Measurements from ENCODE around the gene NAGLU.

The NAGLU gene

DNA sequence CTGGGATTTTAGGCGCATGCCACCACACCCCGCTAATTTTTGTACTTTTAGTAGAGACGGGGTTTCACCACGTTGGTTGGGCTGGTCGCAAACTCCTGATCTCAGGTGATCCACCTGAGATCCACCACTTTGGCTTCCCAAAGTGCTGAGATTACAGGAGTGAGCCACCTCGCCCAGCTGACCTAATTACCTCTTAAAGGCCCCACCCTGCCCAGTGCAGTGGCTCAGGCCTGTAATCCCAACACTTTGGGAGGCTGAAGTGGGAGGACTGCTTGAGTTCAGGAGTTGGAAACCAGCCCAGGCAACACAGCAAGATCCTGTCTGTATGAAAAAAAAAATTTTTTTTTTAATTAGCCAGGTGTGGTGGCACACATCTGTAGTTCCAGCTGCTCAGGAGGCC, 23.0 kb downstream of the NAGLU start:
- Histone ChIP-seq H3K27me3 (ENCODE audit: low read length) (no peaks in the 10 kb centered on the region), H2AFZ (ENCODE audit: low read depth, low read length, severe bottlenecking) (no peak overlapping the region), H3K27ac (ENCODE audit: low read depth, low read length) (no peak overlapping the region), H3K9me2 (replicated peaks; ENCODE audit: insufficient read depth, low read length) (no peaks in the 10 kb centered on the region), H4K20me1 (ENCODE audit: low read depth, low read length) (no peaks in the 10 kb centered on the region), H3K9me3 (ENCODE audit: insufficient read depth, low read length) (no peaks in the 10 kb centered on the region), H3K79me2 (ENCODE audit: insufficient read depth, low read length) (peaks cover 26% of the 10 kb centered on the region), H3K4me3 (ENCODE audit: insufficient read depth, low read length, poor library complexity, severe bottlenecking) (no peak overlapping the region), H3F3A (ENCODE audit: insufficient read depth) (no peaks in the 10 kb centered on the region; the same call in 1 of the 2 replicates), H3K9ac (ENCODE audit: low read length) (no peak overlapping the region), H3K4me2 (ENCODE audit: low read depth, low read length, poor library complexity, severe bottlenecking) (no peak overlapping the region), H3K36me3 (ENCODE audit: low read length) (no peaks in the 10 kb centered on the region)
- no peak for TF ChIP-seq CTCF (IDR thresholded peaks at IDR 0.05; ENCODE audit: insufficient read depth, low read length, poor library complexity, severe bottlenecking)
- TF ChIP-seq EZH2phosphoT487 (conservative IDR thresholded peaks at IDR 0.05; ENCODE audit: low read length) = no peak

GRCh38 chr17:42560246-42560645, 24.2 kb downstream of the NAGLU start:
- Histone ChIP-seq H3K9me2 (replicated peaks; ENCODE audit: insufficient read depth, low read length) (no peaks in the 10 kb centered on the region), H3K4me2 (ENCODE audit: low read depth, low read length, poor library complexity, severe bottlenecking) (peak overlapping the region; percentile 14), H3K27me3 (ENCODE audit: low read length) (no peaks in the 10 kb centered on the region), H3K27ac (ENCODE audit: low read depth, low read length) (no peak overlapping the region), H3K79me2 (ENCODE audit: insufficient read depth, low read length) (peaks cover 27% of the 10 kb centered on the region), H3K4me3 (ENCODE audit: insufficient read depth, low read length, poor library complexity, severe bottlenecking) (no peak overlapping the region), H3K9ac (ENCODE audit: low read length) (no peak overlapping the region), H3K9me3 (ENCODE audit: insufficient read depth, low read length) (no peaks in the 10 kb centered on the region), H3F3A (ENCODE audit: insufficient read depth) (no peaks in the 10 kb centered on the region; the same call in 1 of the 2 replicates), H2AFZ (ENCODE audit: low read depth, low read length, severe bottlenecking) (no peak overlapping the region), H4K20me1 (ENCODE audit: low read depth, low read length) (no peaks in the 10 kb centered on the region), H3K36me3 (ENCODE audit: low read length) (no peaks in the 10 kb centered on the region)
- TF ChIP-seq EZH2phosphoT487 (conservative IDR thresholded peaks at IDR 0.05; ENCODE audit: low read length) = no peak
- no peak for TF ChIP-seq CTCF (IDR thresholded peaks at IDR 0.05; ENCODE audit: insufficient read depth, low read length, poor library complexity, severe bottlenecking)

DNA sequence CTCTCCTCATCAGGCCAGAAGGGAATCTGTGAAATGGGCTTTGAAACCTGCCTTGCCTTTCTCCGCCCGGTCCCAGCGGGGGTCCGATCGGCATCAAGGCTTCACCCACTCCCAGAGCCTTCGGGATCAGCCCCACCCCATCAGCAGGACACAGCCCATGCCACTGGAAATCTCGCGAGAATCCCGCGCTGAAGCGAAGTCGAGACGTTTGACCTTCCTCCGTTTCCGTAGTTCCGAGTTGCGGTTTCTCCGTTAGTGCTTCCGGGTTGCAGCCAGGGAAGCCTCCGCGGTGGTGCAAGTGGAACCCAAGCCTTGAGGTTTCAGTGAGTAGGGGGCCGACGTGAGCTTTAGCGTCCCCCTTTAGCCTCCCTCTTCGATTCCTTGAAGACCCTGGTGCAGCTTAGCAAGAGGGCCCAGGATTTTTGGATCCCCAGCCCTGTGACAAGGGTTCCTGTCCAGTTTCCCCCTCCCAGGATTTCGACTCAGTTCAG, 25.9 kb downstream of the NAGLU start, which contains the start of gene COASY:
COASY (plus strand) TSS at position 252 of the 491 bp plus-strand sequence. CDS start 475 bp downstream, outside the sequence.
- Histone ChIP-seq H3K4me2 (ENCODE audit: low read depth, low read length, poor library complexity, severe bottlenecking) (peak within 1 kb of the TSS; percentile 80), H3K27me3 (ENCODE audit: low read length) (no peaks in the 10 kb centered on the region), H4K20me1 (ENCODE audit: low read depth, low read length) (no peaks in the 10 kb centered on the region), H3K9ac (ENCODE audit: low read length) (peak within 1 kb of the TSS; percentile 85), H3K9me3 (ENCODE audit: insufficient read depth, low read length) (no peaks in the 10 kb centered on the region), H3K36me3 (ENCODE audit: low read length) (no peaks in the 10 kb centered on the region), H3F3A (ENCODE audit: insufficient read depth) (peaks cover 5% of the 10 kb centered on the region; the same call in 1 of the 2 replicates), H2AFZ (ENCODE audit: low read depth, low read length, severe bottlenecking) (peak within 1 kb of the TSS; percentile 70), H3K9me2 (replicated peaks; ENCODE audit: insufficient read depth, low read length) (no peaks in the 10 kb centered on the region), H3K4me3 (ENCODE audit: insufficient read depth, low read length, poor library complexity, severe bottlenecking) (peak within 1 kb of the TSS; percentile 66), H3K27ac (ENCODE audit: low read depth, low read length) (peak within 1 kb of the TSS; percentile 59), H3K79me2 (ENCODE audit: insufficient read depth, low read length) (peaks cover 27% of the 10 kb centered on the region)
- TF ChIP-seq EZH2phosphoT487 (conservative IDR thresholded peaks at IDR 0.05; ENCODE audit: low read length) = no peak
- no peak for TF ChIP-seq CTCF (IDR thresholded peaks at IDR 0.05; ENCODE audit: insufficient read depth, low read length, poor library complexity, severe bottlenecking)

Measured in SU-DHL-6 (cell line).